Right lobe of liver (tissue), 4 donors: ENCODE data around the gene EBLN2.

Experiments
- POLR2A ChIP-seq: fragments of 450-650 bp; IDR thresholded peaks from one replicate; pipeline ENCODE4 v1.6.1; 2017; ENCODE audit warnings: antibody characterized with exemption, mild to moderate bottlenecking
- TF ChIP-seq, protein P1 (sequence below), 4 donors: fragments of 200-600 bp in 3 of 4; fragments of 450-650 bp in 1 of 4; IDR thresholded peaks; one replicate each; pipeline versions ENCODE4 v1.5.1 to v1.8.0; 2016 to 2022; ENCODE audit warnings: antibody characterized with exemption in 4 of 4, mild to moderate bottlenecking in 2 of 4
- donor health status: DM: no; HTN: no; CAD: no.
- donor health status: DM: no; HTN: no; CAD: no.
- donor health status: DM: no; HTN: yes; CAD: no.

DNA sequence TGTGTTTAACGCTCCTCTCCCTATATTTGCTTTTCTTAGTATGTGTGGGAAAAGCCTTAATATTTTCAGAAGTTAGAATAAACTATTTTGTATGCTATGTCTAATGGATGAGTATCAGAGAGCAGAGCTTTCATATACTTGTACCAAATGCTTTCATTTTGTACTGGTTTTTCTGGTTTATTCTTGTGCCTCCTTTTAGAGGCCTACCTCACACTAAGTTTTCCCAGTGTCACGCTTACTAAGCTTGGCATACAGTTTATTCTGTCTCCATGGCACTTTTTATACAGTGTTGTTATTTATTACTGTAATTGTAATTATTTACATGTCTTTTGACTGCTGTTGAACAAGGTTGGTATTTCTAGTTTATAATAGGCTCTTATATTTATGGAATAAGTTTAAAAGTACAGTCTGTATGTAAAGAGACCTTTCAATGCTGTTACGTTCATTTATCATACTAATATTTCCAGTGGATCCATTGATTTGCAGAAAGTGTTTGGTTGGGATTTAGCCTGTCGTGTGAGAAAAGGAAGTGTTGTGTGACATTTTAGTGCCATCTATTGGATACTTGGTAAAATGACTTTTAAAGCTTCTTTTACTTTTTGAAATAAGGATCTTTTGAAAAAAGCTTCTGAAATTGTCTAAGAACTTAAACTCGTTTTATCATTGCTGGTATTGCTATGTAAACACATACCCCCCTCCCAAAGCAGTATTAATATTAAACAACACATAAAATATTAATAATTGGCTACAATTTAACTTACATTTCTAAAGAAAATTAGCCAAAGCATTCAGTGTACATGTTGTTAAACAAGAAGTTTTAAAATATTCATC lies 5.2 kb upstream of the EBLN2 start:
- TF ChIP-seq, protein P1, sequence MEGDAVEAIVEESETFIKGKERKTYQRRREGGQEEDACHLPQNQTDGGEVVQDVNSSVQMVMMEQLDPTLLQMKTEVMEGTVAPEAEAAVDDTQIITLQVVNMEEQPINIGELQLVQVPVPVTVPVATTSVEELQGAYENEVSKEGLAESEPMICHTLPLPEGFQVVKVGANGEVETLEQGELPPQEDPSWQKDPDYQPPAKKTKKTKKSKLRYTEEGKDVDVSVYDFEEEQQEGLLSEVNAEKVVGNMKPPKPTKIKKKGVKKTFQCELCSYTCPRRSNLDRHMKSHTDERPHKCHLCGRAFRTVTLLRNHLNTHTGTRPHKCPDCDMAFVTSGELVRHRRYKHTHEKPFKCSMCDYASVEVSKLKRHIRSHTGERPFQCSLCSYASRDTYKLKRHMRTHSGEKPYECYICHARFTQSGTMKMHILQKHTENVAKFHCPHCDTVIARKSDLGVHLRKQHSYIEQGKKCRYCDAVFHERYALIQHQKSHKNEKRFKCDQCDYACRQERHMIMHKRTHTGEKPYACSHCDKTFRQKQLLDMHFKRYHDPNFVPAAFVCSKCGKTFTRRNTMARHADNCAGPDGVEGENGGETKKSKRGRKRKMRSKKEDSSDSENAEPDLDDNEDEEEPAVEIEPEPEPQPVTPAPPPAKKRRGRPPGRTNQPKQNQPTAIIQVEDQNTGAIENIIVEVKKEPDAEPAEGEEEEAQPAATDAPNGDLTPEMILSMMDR (IDR thresholded peaks at IDR 0.05): peak; percentile 50 to 62 (median 56)
- TF ChIP-seq POLR2A: no peak
